Retina (tissue), 1 donor: ENCODE measurements around the gene FMNL2.

Source experiments
- DNase-seq: peaks from one replicate; pipeline ENCODE4 v3.0.0-alpha.2; 2016

The FMNL2 gene

GRCh38 chr2:152676461-152676860 lies 341.5 kb downstream of the FMNL2 start:
- DNase-seq: no peak

DNA sequence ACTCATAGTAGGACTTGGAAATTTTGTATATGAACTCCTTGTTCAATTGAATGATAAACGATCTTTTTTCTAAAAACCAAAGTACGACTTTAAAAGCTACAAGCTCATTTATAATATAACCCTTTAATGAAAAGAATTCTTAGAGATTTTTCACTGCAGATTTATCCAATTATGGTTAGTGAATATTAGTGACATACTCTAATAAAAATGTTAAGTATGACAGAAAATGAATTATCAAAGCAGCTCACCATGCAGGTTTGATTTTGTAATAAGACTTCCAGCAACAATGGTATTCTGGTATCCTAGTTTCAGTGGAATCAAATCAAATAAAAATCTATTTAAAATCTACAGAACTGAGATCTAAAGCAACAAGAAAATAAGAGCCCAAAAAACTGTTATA lies 343.8 kb downstream of the FMNL2 start:
- DNase-seq: no peak

- DNase-seq: peak; percentile 9
Observed at GRCh38 chr2:152682663-152683062, 347.7 kb downstream of the FMNL2 start.

DNA sequence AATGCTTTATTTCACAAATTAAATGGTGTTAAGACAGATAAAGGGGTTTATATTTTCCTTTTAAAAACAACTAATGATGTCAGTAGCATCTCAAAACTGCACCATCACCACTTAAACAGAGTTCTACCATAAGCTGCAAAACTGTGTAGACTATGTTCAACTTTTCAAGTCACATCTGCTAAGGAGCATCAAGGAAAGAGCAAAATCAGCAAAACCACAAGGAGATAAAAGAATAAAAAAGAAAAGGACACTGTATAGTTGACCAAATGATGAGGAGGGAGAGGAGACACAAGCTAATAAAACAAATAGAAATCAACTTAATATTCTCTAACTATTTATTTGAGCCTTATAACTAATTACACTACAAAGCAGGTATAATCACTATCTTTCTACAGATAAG lies 348.4 kb downstream of the FMNL2 start:
- DNase-seq: no peak

GRCh38 chr2:152686321-152686720 lies 351.3 kb downstream of the FMNL2 start:
- no peak for DNase-seq

GRCh38 chr2:152693033-152693432 lies 358.1 kb downstream of the FMNL2 start:
- DNase-seq: no peak

DNA sequence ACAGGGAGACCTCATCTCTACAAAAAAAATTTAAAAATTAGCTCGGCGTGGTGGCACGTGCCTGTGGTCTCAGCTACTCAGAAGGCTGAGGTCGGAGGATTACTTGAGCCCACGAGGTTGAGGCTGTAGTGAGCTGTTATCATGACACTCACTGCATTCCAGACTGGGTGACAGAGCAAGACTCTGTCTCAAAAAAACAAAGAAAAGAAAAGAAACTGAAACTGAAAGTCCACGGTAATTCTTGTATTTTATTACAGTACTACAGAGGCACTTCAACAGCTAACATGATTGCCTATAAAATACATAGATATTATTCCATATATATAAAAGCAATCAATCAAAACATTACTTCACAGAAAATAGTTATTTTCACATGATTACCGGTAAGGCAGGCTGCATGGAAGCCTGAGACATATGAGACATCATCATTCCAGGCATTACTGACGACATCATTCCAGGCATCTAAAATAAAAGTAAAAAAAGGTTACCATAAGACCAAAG lies 359.2 kb downstream of the FMNL2 start:
- no peak for DNase-seq

- DNase-seq: no peak
Observed at GRCh38 chr2:152695763-152696162, 360.8 kb downstream of the FMNL2 start.

- DNase-seq: no peak
Observed at GRCh38 chr2:152696476-152696875, 361.5 kb downstream of the FMNL2 start.
